Measurements from ENCODE around the gene FOXD3. TPM values are rescaled to one million over a fixed set of nuclear protein-coding genes. Genes with fewer than 3 reads are reported as not detected.

The FOXD3 gene
- polyA plus RNA-seq, 1 experiment = not detected

GRCh38 chr1:63324779-63325119, 2.4 kb downstream of the FOXD3 start:
- peaks cover 24% of the 10 kb centered on the region; the same call in 1 of the 2 replicates for H3K9me3 ChIP-seq (ENCODE audit: control insufficient read depth, insufficient read depth, low read length)
- DNase-seq (ENCODE audit: low read depth, low spot score) = no peak
- TF ChIP-seq, protein P1, sequence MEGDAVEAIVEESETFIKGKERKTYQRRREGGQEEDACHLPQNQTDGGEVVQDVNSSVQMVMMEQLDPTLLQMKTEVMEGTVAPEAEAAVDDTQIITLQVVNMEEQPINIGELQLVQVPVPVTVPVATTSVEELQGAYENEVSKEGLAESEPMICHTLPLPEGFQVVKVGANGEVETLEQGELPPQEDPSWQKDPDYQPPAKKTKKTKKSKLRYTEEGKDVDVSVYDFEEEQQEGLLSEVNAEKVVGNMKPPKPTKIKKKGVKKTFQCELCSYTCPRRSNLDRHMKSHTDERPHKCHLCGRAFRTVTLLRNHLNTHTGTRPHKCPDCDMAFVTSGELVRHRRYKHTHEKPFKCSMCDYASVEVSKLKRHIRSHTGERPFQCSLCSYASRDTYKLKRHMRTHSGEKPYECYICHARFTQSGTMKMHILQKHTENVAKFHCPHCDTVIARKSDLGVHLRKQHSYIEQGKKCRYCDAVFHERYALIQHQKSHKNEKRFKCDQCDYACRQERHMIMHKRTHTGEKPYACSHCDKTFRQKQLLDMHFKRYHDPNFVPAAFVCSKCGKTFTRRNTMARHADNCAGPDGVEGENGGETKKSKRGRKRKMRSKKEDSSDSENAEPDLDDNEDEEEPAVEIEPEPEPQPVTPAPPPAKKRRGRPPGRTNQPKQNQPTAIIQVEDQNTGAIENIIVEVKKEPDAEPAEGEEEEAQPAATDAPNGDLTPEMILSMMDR (IDR thresholded peaks at IDR 0.05; ENCODE audit: low read depth, low read length) = no peak
- no peak overlapping the region for H3K4me3 ChIP-seq (ENCODE audit: low read depth, low read length)
- ChIA-PET POLR2A (no interaction called here), CTCF (interaction anchor here (0.8 kb wide), 1 partner anchor 213 kb away, joined by 3 read pairs; no protein-coding TSS in a partner anchor)
- peaks cover 83% of the 10 kb centered on the region for H3K27me3 ChIP-seq (ENCODE audit: control insufficient read depth, insufficient read depth, low read length)
- no peak overlapping the region for H3K27ac ChIP-seq (ENCODE audit: low read depth, low read length)

DNA sequence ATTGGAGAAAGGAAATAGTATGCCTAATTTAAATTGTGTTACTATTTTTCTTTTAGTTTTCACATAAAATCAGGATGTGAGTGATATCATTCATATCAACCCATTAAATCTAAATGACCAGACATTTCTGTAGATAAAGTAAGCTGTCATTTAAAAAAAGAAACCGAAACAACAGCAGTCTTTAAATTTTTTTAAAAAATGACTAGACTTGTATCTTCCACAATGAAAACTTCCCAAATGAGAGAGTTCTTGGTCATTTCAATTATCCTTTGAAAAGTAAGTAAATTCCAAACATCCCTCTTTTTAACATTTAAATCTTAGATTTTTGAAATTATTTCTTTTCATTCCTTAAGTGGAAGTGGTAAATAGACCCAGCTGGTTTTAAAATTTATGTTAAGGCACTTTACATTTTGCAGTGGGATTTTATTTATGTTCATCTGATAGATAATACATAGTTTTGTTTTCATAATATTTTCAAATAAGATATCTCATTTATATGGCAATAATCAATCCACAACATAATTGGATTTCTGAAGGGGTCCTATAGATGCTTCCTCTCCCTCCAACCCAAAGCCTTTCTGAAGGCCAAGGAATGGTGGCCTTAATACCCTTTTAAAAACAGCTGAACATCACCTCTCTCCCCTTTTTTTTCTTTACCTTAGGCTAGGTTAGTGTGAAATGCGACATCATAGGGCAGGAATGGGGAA, 3.1 kb downstream of the FOXD3 start:
- no peak overlapping the region for H3K27ac ChIP-seq (ENCODE audit: low read depth, low read length)
- POLR2A ChIA-PET = no interaction called here
- DNase-seq (ENCODE audit: low read depth, low spot score) = no peak
- H3K4me3 ChIP-seq (ENCODE audit: low read depth, low read length) = no peak overlapping the region
- TF ChIP-seq, protein P1 (IDR thresholded peaks at IDR 0.05; ENCODE audit: low read depth, low read length) = no peak
- H3K27me3 ChIP-seq (ENCODE audit: control insufficient read depth, insufficient read depth, low read length) = peaks cover 83% of the 10 kb centered on the region
- H3K9me3 ChIP-seq (ENCODE audit: control insufficient read depth, insufficient read depth, low read length) = peaks cover 24% of the 10 kb centered on the region; the same call in 1 of the 2 replicates
- CTCF ChIA-PET = interaction anchor here (0.8 to 3.3 kb wide), 4 partner anchors 10 to 212 kb away, joined by 3 to 18 read pairs (median 10); no protein-coding TSS in a partner anchor

- ChIA-PET POLR2A (no interaction called here), CTCF (interaction anchor here (1.1 to 3.3 kb wide), 4 partner anchors 11 to 212 kb away, joined by 3 to 18 read pairs (median 12); no protein-coding TSS in a partner anchor)
- Histone ChIP-seq H3K9me3 (ENCODE audit: control insufficient read depth, insufficient read depth, low read length) (peaks cover 20% of the 10 kb centered on the region; the same call in 1 of the 2 replicates), H3K27ac (ENCODE audit: low read depth, low read length) (no peak overlapping the region), H3K27me3 (ENCODE audit: control insufficient read depth, insufficient read depth, low read length) (peaks cover 83% of the 10 kb centered on the region), H3K4me3 (ENCODE audit: low read depth, low read length) (no peak overlapping the region)
- TF ChIP-seq, protein P1 (IDR thresholded peaks at IDR 0.05; ENCODE audit: low read depth, low read length) = no peak
- no peak for DNase-seq (ENCODE audit: low read depth, low spot score)
Observed at GRCh38 chr1:63326106-63326472, 3.7 kb downstream of the FOXD3 start.

GRCh38 chr1:63326473-63327380, 4.4 kb downstream of the FOXD3 start:
- Histone ChIP-seq H3K4me3 (ENCODE audit: low read depth, low read length) (no peak overlapping the region), H3K27me3 (ENCODE audit: control insufficient read depth, insufficient read depth, low read length) (peaks cover 83% of the 10 kb centered on the region), H3K27ac (ENCODE audit: low read depth, low read length) (no peak overlapping the region), H3K9me3 (ENCODE audit: control insufficient read depth, insufficient read depth, low read length) (peaks cover 16% of the 10 kb centered on the region; the same call in 1 of the 2 replicates)
- DNase-seq (ENCODE audit: low read depth, low spot score) = no peak
- ChIA-PET CTCF (interaction anchor here (0.5 to 3.3 kb wide), 17 partner anchors 9 to 1590 kb away, joined by 3 to 18 read pairs (median 5); no protein-coding TSS in a partner anchor), POLR2A (no interaction called here)
- TF ChIP-seq, protein P1 (IDR thresholded peaks at IDR 0.05; ENCODE audit: low read depth, low read length) = no peak

Data from AG04450 (cell line).